Esophagus muscularis mucosa (tissue), 4 donors: ENCODE measurements around the gene CRB1. TPM values are rescaled to one million over a fixed set of nuclear protein-coding genes. Genes with fewer than 3 reads are reported as not detected.

Experiments
- DNase-seq: peaks from one replicate; pipeline ENCODE4 v3.0.0-alpha.2; 2017; ENCODE audit errors: extremely low spot score
- H3K27ac ChIP-seq, 4 donors: fragments of 200-600 bp; sonication (generic); replicated peaks in 1 of 4; 1 replicate in 3 of 4; 2 replicates in 1 of 4; pipeline ENCODE4 v1.5.1; 2016 to 2019; ENCODE audit warnings: mild to moderate bottlenecking in 1 of 4
- H3K27me3 ChIP-seq, 4 donors: fragments of 200-600 bp; sonication (generic); one replicate each; pipeline versions ENCODE4 v1.5.1 to v1.6.0; 2016 to 2019
- H3K36me3 ChIP-seq, 4 donors: fragments of 200-600 bp; sonication (generic); one replicate each; pipeline ENCODE4 v1.5.1; 2016 to 2019
- H3K4me1 ChIP-seq, 4 donors: fragments of 200-600 bp; sonication (generic); one replicate each; pipeline ENCODE4 v1.5.1; 2016 to 2019
- H3K4me3 ChIP-seq, 4 donors: fragments of 200-600 bp; sonication (generic); 1 replicate in 2 of 4; 2 replicates in 2 of 4; pipeline ENCODE4 v1.5.1; 2016 to 2019; ENCODE audit warnings: mild to moderate bottlenecking in 4 of 4, moderate library complexity in 1 of 4
- H3K9me3 ChIP-seq, 4 donors: fragments of 200-600 bp; sonication (generic); 1 replicate in 3 of 4; 2 replicates in 1 of 4; pipeline ENCODE4 v1.5.1; 2016 to 2019
- CTCF ChIP-seq, 3 experiments: fragments of 200-600 bp in 2 of 3; fragments of 450-650 bp in 1 of 3; sonication (generic) in 2 of 3; IDR thresholded peaks; one replicate each; pipeline ENCODE4 v1.5.1; 2017 to 2019; ENCODE audit warnings: antibody characterized with exemption in 3 of 3, mild to moderate bottlenecking in 2 of 3, moderate library complexity in 1 of 3
- EP300 ChIP-seq: sonication (generic); formaldehyde crosslinking; IDR thresholded peaks from one replicate; pipeline ENCODE4 v1.6.1; 2017; ENCODE audit warnings: antibody characterized with exemption
- POLR2A ChIP-seq: fragments of 450-650 bp; IDR thresholded peaks from one replicate; pipeline ENCODE4 v1.6.1; 2017; ENCODE audit warnings: antibody characterized with exemption, moderate library complexity, mild to moderate bottlenecking, low read depth
- POLR2AphosphoS5 ChIP-seq, 2 donors: sonication (generic); formaldehyde crosslinking; IDR thresholded peaks; one replicate each; pipeline ENCODE4 v1.6.1; 2017; ENCODE audit warnings: antibody characterized with exemption in 2 of 2
- WGBS: methylation state at CpG from one replicate; pipeline ENCODE4 v1.1.5; 2018; 5-methylcytosine and 5-hydroxymethylcytosine counted together
- intact Hi-C: fragments of 100-400 bp; cut with DNase I; formaldehyde crosslinking; loops from one replicate; pipeline ENCODE4 v1.15.1; 2023
- total RNA-seq, 4 donors: library from RNA; depleted of rRNA; stranded (reverse); fragments of >200 nt; gene quantifications; one replicate each; pipeline versions ENCODE4 v1.1.0 to v1.2.1, GENCODE V29; 2016

Gene CRB1
- total RNA-seq, 4 donors from 2014 or later = 0.23 to 0.83 (median 0.38) TPM

- Histone ChIP-seq H3K27ac (no peak overlapping the region), H3K4me3 (no peak overlapping the region), H3K9me3 (no peaks in the 10 kb centered on the region), H3K27me3 (no peaks in the 10 kb centered on the region), H3K36me3 (no peaks in the 10 kb centered on the region), H3K4me1 (no peaks in the 10 kb centered on the region)
- 60% methylated on average over 5 of the region's 5 CpGs for WGBS
- no peak for DNase-seq
- intact Hi-C loops = no loop called here
- TF ChIP-seq EP300 (no peak), CTCF (IDR thresholded peaks at IDR 0.05) (no peak), POLR2A (no peak), POLR2AphosphoS5 (IDR thresholded peaks at IDR 0.05) (no peak)
Measured at GRCh38 chr1:197225611-197226010, 42.4 kb upstream of the CRB1 start.

DNA sequence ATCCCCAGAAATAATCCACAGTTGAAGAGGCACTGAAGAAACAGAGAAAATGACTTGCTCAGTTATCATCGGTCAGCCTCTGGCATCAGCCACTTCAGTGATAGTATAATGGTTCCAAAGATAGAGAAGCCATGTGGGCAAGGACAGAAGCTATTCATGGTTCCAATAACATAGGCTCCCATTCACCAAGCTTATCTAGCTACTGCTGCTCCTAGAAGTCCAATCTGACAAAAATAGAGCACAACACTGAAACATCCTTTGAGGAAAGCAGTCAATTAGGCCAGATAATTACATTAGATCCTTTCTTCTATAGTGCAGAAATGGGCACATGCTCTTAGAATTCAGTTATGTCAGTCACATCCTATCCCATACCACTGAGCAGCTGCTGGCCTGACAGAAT lies 33.5 kb upstream of the CRB1 start:
- intact Hi-C loops = no loop called here
- DNase-seq = no peak
- WGBS = 87% methylated on average over 1 of the region's 1 CpG
- no peak for TF ChIP-seq POLR2A
- no peak for TF ChIP-seq EP300
- TF ChIP-seq CTCF (IDR thresholded peaks at IDR 0.05) = no peak
- TF ChIP-seq POLR2AphosphoS5 (IDR thresholded peaks at IDR 0.05) = no peak
- Histone ChIP-seq H3K9me3 (no peaks in the 10 kb centered on the region), H3K27ac (no peak overlapping the region), H3K27me3 (no peaks in the 10 kb centered on the region), H3K4me3 (no peak overlapping the region), H3K4me1 (no peaks in the 10 kb centered on the region), H3K36me3 (no peaks in the 10 kb centered on the region)

GRCh38 chr1:197235355-197235754 lies 32.7 kb upstream of the CRB1 start:
- no peaks in the 10 kb centered on the region for H3K27me3 ChIP-seq
- DNase-seq = no peak
- 68% methylated on average over 2 of the region's 2 CpGs for whole genome bisulfite sequencing
- H3K27ac ChIP-seq = no peak overlapping the region
- no peak overlapping the region for H3K4me3 ChIP-seq
- H3K4me1 ChIP-seq = no peaks in the 10 kb centered on the region
- no peaks in the 10 kb centered on the region for H3K36me3 ChIP-seq
- H3K9me3 ChIP-seq = no peaks in the 10 kb centered on the region
- intact Hi-C loops = no loop called here
- TF ChIP-seq EP300 (no peak), POLR2A (no peak), CTCF (IDR thresholded peaks at IDR 0.05) (no peak), POLR2AphosphoS5 (IDR thresholded peaks at IDR 0.05) (no peak)

- Histone ChIP-seq H3K9me3 (no peaks in the 10 kb centered on the region), H3K36me3 (no peaks in the 10 kb centered on the region), H3K27me3 (no peaks in the 10 kb centered on the region), H3K27ac (no peak overlapping the region), H3K4me3 (no peak overlapping the region), H3K4me1 (no peaks in the 10 kb centered on the region)
- DNase-seq = no peak
- no peak for TF ChIP-seq CTCF (IDR thresholded peaks at IDR 0.05)
- no peak for TF ChIP-seq POLR2A
- TF ChIP-seq EP300 = no peak
- no peak for TF ChIP-seq POLR2AphosphoS5 (IDR thresholded peaks at IDR 0.05)
- intact Hi-C loops = no loop called here
- 33% methylated on average over 1 of the region's 1 CpG for WGBS
Measured at GRCh38 chr1:197247465-197247864, 20.6 kb upstream of the CRB1 start.

DNA sequence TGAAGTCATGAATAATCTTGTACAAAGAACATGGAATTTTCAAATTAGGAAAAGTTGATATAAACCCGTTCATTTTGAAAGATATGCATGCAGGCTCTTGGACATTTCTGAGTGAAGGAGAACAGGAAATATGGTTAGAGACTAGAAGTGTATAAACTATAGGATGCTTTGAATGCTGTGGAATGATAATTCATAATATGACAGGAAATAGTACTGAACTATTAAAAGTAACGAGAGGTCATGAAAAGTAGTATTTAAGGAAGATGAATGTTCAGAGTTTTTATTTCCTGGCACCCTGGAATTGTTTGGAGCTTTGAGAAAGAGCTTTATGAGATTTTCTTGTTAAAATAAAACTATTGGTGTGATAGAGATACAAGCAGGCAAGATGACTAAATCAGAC lies 18.7 kb upstream of the CRB1 start:
- Histone ChIP-seq H3K4me3 (no peak overlapping the region), H3K9me3 (no peaks in the 10 kb centered on the region), H3K27me3 (no peaks in the 10 kb centered on the region), H3K27ac (no peak overlapping the region), H3K36me3 (no peaks in the 10 kb centered on the region), H3K4me1 (no peaks in the 10 kb centered on the region)
- intact Hi-C loops = no loop called here
- no peak for TF ChIP-seq POLR2A
- TF ChIP-seq POLR2AphosphoS5 (IDR thresholded peaks at IDR 0.05) = no peak
- no peak for TF ChIP-seq CTCF (IDR thresholded peaks at IDR 0.05)
- no peak for TF ChIP-seq EP300
- WGBS = 33% methylated on average over 2 of the region's 2 CpGs
- DNase-seq = no peak
